H9 (cell line): Measurements from ENCODE around the gene SCEL. TPM values are rescaled to one million over a fixed set of nuclear protein-coding genes. Genes with fewer than 3 reads are reported as not detected.

ENCODE experiments used
- DNase-seq: peaks from one replicate; pipeline ENCODE4 v3.0.0-alpha.2; 2017
- H2AFZ ChIP-seq: one replicate; pipeline ENCODE4 v1.6.1; 2013; ENCODE audit warnings: mild to moderate bottlenecking, low read length, control low read depth, moderate library complexity
- H2AK5ac ChIP-seq: 2 replicates; pipeline ENCODE4 v1.6.1; 2013; ENCODE audit warnings: low read length, control low read depth, mixed read lengths; ENCODE audit not compliant: insufficient read length
- H2BK120ac ChIP-seq: one replicate; pipeline ENCODE4 v1.6.1; 2013; ENCODE audit warnings: low read depth, mild to moderate bottlenecking, low read length, control low read depth, inconsistent platforms; ENCODE audit not compliant: poor library complexity, severe bottlenecking
- H2BK12ac ChIP-seq: 2 replicates; pipeline ENCODE4 v1.6.1; 2013; ENCODE audit warnings: low read length, control low read depth, mixed read lengths, low read depth; ENCODE audit not compliant: insufficient read length
- H2BK15ac ChIP-seq: 2 replicates; pipeline ENCODE4 v1.6.1; 2013; ENCODE audit warnings: low read depth, low read length, control low read depth
- H2BK20ac ChIP-seq: one replicate; pipeline ENCODE4 v1.6.1; 2013; ENCODE audit warnings: low read depth, mild to moderate bottlenecking, low read length, control low read depth, inconsistent platforms; ENCODE audit not compliant: poor library complexity, severe bottlenecking
- H2BK5ac ChIP-seq: 2 replicates; pipeline ENCODE4 v1.6.1; 2013; ENCODE audit warnings: low read length, control low read depth, mixed read lengths; ENCODE audit not compliant: insufficient read length
- H3K14ac ChIP-seq: 2 replicates; pipeline ENCODE4 v1.6.1; 2013; ENCODE audit warnings: low read length, control low read depth; ENCODE audit not compliant: insufficient read depth
- H3K18ac ChIP-seq: 2 replicates; pipeline ENCODE4 v1.6.1; 2013; ENCODE audit warnings: low read depth, mild to moderate bottlenecking, mixed read lengths, low read length, control low read depth; ENCODE audit not compliant: insufficient read length
- H3K23ac ChIP-seq: 2 replicates; pipeline ENCODE4 v1.6.1; 2013; ENCODE audit warnings: low read length, control low read depth, mixed read lengths, low read depth; ENCODE audit not compliant: insufficient read length
- H3K23me2 ChIP-seq: 2 replicates; pipeline ENCODE4 v1.6.1; 2013; ENCODE audit warnings: low read depth, mild to moderate bottlenecking, mixed read lengths, low read length, control low read depth; ENCODE audit not compliant: insufficient read length, poor library complexity, severe bottlenecking
- H3K27ac ChIP-seq: 2 replicates; pipeline ENCODE4 v1.5.1; 2013; ENCODE audit warnings: low read length, control low read depth, mixed read lengths, low read depth; ENCODE audit not compliant: insufficient read length
- H3K27me3 ChIP-seq: 2 replicates; pipeline ENCODE4 v1.6.1; 2013; ENCODE audit warnings: low read length, control low read depth, inconsistent platforms; ENCODE audit not compliant: insufficient read depth
- H3K4ac ChIP-seq: 2 replicates; pipeline ENCODE4 v1.6.1; 2013; ENCODE audit warnings: low read depth, mild to moderate bottlenecking, control low read depth, inconsistent platforms, low read length, moderate library complexity
- H3K4me1 ChIP-seq: 2 replicates; pipeline ENCODE4 v1.6.1; 2013; ENCODE audit warnings: low read length, control low read depth, inconsistent platforms; ENCODE audit not compliant: insufficient read depth
- H3K4me2 ChIP-seq: 2 replicates; pipeline ENCODE4 v1.6.1; 2013; ENCODE audit warnings: low read length, control low read depth, mixed read lengths; ENCODE audit not compliant: insufficient read length, insufficient read depth
- H3K56ac ChIP-seq: 2 replicates; pipeline ENCODE4 v1.6.1; 2013; ENCODE audit warnings: low read depth, mild to moderate bottlenecking, mixed read lengths, low read length, control low read depth; ENCODE audit not compliant: insufficient read length
- H3K79me1 ChIP-seq: 2 replicates; pipeline ENCODE4 v1.6.1; 2013; ENCODE audit warnings: low read depth, mild to moderate bottlenecking, moderate library complexity, low read length, control low read depth, inconsistent platforms; ENCODE audit not compliant: insufficient read depth, poor library complexity, severe bottlenecking
- H3K79me2 ChIP-seq: 2 replicates; pipeline ENCODE4 v1.6.1; 2013; ENCODE audit warnings: low read length, control low read depth, inconsistent platforms; ENCODE audit not compliant: insufficient read depth
- H3K9ac ChIP-seq: 2 replicates; pipeline ENCODE4 v1.6.1; 2013; ENCODE audit warnings: low read length, control low read depth, mixed read lengths; ENCODE audit not compliant: insufficient read length; ENCODE audit errors: extremely low read depth
- H3K9me3 ChIP-seq: one replicate; pipeline ENCODE4 v1.6.1; 2013; ENCODE audit warnings: low read depth, low read length, inconsistent platforms; ENCODE audit not compliant: control insufficient read depth
- H3T11ph ChIP-seq: one replicate; pipeline ENCODE4 v1.6.1; 2013; ENCODE audit warnings: mild to moderate bottlenecking, low read length, control low read depth, inconsistent platforms
- H4K20me1 ChIP-seq: one replicate; pipeline ENCODE4 v1.6.1; 2013; ENCODE audit not compliant: control insufficient read depth, insufficient read length, insufficient read depth
- H4K5ac ChIP-seq: 2 replicates; pipeline ENCODE4 v1.6.1; 2013; ENCODE audit warnings: low read depth, mild to moderate bottlenecking, mixed read lengths, low read length, control low read depth; ENCODE audit not compliant: insufficient read length
- H4K8ac ChIP-seq: replicated peaks from 2 replicates; pipeline ENCODE4 v1.6.1; 2013; ENCODE audit warnings: low read length, control low read depth, mixed read lengths, low read depth; ENCODE audit not compliant: insufficient read length
- H4K91ac ChIP-seq: 2 replicates; pipeline ENCODE4 v1.6.1; 2013; ENCODE audit warnings: low read depth, mild to moderate bottlenecking, moderate library complexity, mixed read lengths, low read length, control low read depth; ENCODE audit not compliant: insufficient read length
- H3K27ac Mint-ChIP-seq, 3 experiments: 2 replicates in 2 of 3; 3 replicates in 1 of 3; pipeline ENCODE4 v1.8.0; 2020 to 2021; ENCODE audit warnings: mixed read lengths in 3 of 3, mild to moderate bottlenecking in 1 of 3, moderate library complexity in 1 of 3
- H3K27me3 Mint-ChIP-seq: 2 replicates; pipeline ENCODE4 v1.8.0; 2021; ENCODE audit warnings: low read depth, mild to moderate bottlenecking, moderate library complexity, mixed read lengths
- H3K36me3 Mint-ChIP-seq, 3 experiments: 2 replicates in 2 of 3; 3 replicates in 1 of 3; pipeline ENCODE4 v1.8.0; 2020 to 2021; ENCODE audit warnings: low read depth in 3 of 3, mixed read lengths in 3 of 3; ENCODE audit not compliant: insufficient read depth in 1 of 3
- H3K4me1 Mint-ChIP-seq, 2 experiments: 2 replicates each; pipeline ENCODE4 v1.8.0; 2020; ENCODE audit warnings: mixed read lengths in 2 of 2
- H3K4me3 Mint-ChIP-seq, 2 experiments: 2 replicates in 1 of 2; 3 replicates in 1 of 2; pipeline ENCODE4 v1.8.0; 2020 to 2021; ENCODE audit warnings: mild to moderate bottlenecking in 2 of 2, mixed read lengths in 2 of 2, moderate library complexity in 1 of 2
- H3K9me3 Mint-ChIP-seq, 2 experiments: 2 replicates in 1 of 2; 3 replicates in 1 of 2; pipeline ENCODE4 v1.8.0; 2020; ENCODE audit warnings: mild to moderate bottlenecking in 2 of 2, mixed read lengths in 2 of 2, moderate library complexity in 1 of 2
- WGBS: extraction: QIAGEN DNeasy Blood & Tissue Kit; methylation state at CpG from one replicate; pipeline ENCODE4 v1.1.7; 2013; ENCODE audit warnings: missing lambda C conversion rate, low lambda C conversion rate, mixed read lengths; ENCODE audit not compliant: insufficient read length; ENCODE audit errors: extremely low coverage; 5-methylcytosine and 5-hydroxymethylcytosine counted together
- total RNA-seq: library from RNA; stranded (reverse); gene quantifications from 2 replicates; pipeline ENCODE4 v1.2.1, GENCODE V29; 2021
- TF ChIP-seq, protein P1 (sequence below): fragments of 200-600 bp; sonication (generic); conservative IDR thresholded peaks from 3 replicates; pipeline ENCODE4 v1.8.0; 2021; ENCODE audit warnings: antibody characterized with exemption, mild to moderate bottlenecking

Gene SCEL
- total RNA-seq, 1 experiment from 2014 or later = not detected

DNA sequence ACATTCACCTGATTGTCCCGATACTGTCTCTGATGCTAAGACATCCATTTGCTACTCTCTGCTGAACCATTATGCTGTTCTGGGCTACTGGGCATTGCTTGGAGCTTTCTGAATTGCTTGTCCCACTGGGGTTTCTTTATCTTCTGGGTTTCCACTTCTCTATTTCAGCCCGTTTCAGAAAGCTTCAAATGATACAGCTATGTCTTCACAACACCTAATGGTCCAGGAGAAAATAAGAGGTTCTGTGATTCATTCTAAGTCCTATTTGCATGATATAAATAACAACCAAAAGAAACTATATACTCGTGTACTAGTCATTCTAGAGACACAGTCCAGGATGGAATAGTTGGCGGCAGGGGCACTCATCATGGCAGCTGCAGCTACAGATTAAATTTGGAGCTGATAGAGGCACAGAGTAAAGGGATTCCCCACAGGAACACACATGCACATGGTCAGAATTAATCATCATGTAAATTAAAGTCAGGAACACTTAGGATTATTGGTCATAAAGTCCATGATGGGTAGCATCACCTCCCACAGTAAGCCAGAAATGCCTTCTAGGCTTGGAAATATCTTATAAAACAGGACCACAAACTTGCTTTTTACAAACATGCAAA, 33.3 kb upstream of the SCEL start:
- Histone ChIP-seq H4K5ac (no peak overlapping the region), H2BK20ac (no peak overlapping the region), H3K18ac (no peak overlapping the region), H3K9ac (no peak overlapping the region), H3K79me2 (no peaks in the 10 kb centered on the region), H3K23ac (no peak overlapping the region), H3K27ac (no peak overlapping the region), H2AFZ (no peak overlapping the region), H2BK15ac (no peak overlapping the region), H3K9me3 (no peaks in the 10 kb centered on the region), H3K56ac (no peak overlapping the region), H3K23me2 (no peaks in the 10 kb centered on the region), H3K4me2 (no peak overlapping the region), H3K4me1 (no peaks in the 10 kb centered on the region), H4K20me1 (no peaks in the 10 kb centered on the region), H3K4ac (no peak overlapping the region), H3K14ac (no peak overlapping the region), H4K8ac (no peak overlapping the region), H3K79me1 (no peaks in the 10 kb centered on the region), H3T11ph (no peak overlapping the region), H3K27me3 (no peaks in the 10 kb centered on the region), H2BK12ac (no peak overlapping the region), H4K91ac (no peak overlapping the region), H2BK120ac (no peak overlapping the region), H2AK5ac (no peak overlapping the region), H2BK5ac (no peak overlapping the region)
- WGBS = no CpG with 5 or more reads among the region's 4 CpGs
- no peaks in the 10 kb centered on the region for H3K36me3 Mint-ChIP-seq
- TF ChIP-seq, protein P1, sequence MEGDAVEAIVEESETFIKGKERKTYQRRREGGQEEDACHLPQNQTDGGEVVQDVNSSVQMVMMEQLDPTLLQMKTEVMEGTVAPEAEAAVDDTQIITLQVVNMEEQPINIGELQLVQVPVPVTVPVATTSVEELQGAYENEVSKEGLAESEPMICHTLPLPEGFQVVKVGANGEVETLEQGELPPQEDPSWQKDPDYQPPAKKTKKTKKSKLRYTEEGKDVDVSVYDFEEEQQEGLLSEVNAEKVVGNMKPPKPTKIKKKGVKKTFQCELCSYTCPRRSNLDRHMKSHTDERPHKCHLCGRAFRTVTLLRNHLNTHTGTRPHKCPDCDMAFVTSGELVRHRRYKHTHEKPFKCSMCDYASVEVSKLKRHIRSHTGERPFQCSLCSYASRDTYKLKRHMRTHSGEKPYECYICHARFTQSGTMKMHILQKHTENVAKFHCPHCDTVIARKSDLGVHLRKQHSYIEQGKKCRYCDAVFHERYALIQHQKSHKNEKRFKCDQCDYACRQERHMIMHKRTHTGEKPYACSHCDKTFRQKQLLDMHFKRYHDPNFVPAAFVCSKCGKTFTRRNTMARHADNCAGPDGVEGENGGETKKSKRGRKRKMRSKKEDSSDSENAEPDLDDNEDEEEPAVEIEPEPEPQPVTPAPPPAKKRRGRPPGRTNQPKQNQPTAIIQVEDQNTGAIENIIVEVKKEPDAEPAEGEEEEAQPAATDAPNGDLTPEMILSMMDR = no peak
- H3K27ac Mint-ChIP-seq = no peak overlapping the region
- no peaks in the 10 kb centered on the region for H3K4me1 Mint-ChIP-seq
- H3K27me3 Mint-ChIP-seq = no peaks in the 10 kb centered on the region
- no peak for DNase-seq
- H3K9me3 Mint-ChIP-seq = no peaks in the 10 kb centered on the region
- no peak overlapping the region for H3K4me3 Mint-ChIP-seq
